ENCODE results near the gene COL17A1. TPM values are rescaled to one million over a fixed set of nuclear protein-coding genes. Genes with fewer than 3 reads are reported as not detected.

Gene COL17A1
- total RNA-seq, 1 donor from 2014 or later, result 4.2 TPM

DNA sequence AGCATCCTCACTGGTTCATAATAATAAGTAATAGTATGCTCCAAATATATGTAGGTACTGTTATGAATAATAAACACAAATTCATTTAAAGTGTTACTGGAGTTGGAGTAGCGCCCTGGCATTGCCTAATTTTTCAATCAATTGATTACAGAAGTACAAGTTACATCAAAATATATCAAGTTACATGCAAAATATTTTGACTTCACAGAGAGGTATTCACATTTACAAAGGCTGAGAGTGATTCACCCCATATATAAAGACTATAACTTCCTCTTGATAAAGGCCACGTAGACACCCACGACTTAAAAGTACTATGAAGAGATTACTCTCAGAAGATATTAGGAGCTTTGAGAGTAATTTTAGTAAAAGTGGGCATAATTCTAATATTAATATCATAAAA lies 13.6 kb upstream of the COL17A1 start:
- no peaks in the 10 kb centered on the region for H3K9me3 Mint-ChIP-seq (ENCODE audit: unreplicated experiment)
- H3K27me3 Mint-ChIP-seq (ENCODE audit: unreplicated experiment), result no peaks in the 10 kb centered on the region
- H3K36me3 Mint-ChIP-seq (ENCODE audit: low read depth, unreplicated experiment), result no peaks in the 10 kb centered on the region
- no peak overlapping the region for H3K27ac Mint-ChIP-seq (ENCODE audit: unreplicated experiment)
- no peak overlapping the region for H3K4me3 Mint-ChIP-seq (ENCODE audit: unreplicated experiment)
- no peak for DNase-seq (ENCODE audit: low spot score)
- no peaks in the 10 kb centered on the region for H3K4me1 Mint-ChIP-seq (ENCODE audit: unreplicated experiment)
- TF ChIP-seq, protein P1, sequence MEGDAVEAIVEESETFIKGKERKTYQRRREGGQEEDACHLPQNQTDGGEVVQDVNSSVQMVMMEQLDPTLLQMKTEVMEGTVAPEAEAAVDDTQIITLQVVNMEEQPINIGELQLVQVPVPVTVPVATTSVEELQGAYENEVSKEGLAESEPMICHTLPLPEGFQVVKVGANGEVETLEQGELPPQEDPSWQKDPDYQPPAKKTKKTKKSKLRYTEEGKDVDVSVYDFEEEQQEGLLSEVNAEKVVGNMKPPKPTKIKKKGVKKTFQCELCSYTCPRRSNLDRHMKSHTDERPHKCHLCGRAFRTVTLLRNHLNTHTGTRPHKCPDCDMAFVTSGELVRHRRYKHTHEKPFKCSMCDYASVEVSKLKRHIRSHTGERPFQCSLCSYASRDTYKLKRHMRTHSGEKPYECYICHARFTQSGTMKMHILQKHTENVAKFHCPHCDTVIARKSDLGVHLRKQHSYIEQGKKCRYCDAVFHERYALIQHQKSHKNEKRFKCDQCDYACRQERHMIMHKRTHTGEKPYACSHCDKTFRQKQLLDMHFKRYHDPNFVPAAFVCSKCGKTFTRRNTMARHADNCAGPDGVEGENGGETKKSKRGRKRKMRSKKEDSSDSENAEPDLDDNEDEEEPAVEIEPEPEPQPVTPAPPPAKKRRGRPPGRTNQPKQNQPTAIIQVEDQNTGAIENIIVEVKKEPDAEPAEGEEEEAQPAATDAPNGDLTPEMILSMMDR (IDR thresholded peaks at IDR 0.05; ENCODE audit: unreplicated experiment), result no peak

DNA sequence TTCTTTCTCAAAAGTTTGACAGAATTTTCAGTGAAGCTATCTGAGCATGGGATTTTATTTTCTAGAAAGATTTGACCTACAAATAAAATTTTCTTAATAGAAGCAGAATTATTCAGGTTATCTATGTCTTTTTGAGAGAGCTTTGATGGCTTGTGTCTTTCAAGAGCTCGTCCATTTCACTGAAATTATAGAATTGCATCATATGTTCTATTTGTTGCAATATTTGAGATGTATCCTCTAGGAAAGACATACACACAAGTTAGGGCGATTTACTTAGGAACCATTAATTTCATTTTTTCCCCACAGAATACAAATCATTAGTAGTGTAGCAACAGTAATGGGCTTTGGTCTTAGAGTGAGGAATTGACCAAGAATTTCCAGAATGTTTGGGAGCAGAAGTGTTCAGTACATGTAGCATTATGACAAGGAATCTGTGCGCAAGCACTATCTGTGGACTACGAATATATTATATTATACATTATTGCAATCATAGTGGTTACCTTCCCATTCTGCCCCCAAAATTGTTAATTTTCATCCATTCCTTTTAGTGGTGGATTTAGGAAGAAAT lies 12.8 kb upstream of the COL17A1 start:
- TF ChIP-seq, protein P1 (IDR thresholded peaks at IDR 0.05; ENCODE audit: unreplicated experiment), result no peak
- H3K27me3 Mint-ChIP-seq (ENCODE audit: unreplicated experiment), result no peaks in the 10 kb centered on the region
- no peak for DNase-seq (ENCODE audit: low spot score)
- H3K4me3 Mint-ChIP-seq (ENCODE audit: unreplicated experiment), result no peak overlapping the region
- no peaks in the 10 kb centered on the region for H3K4me1 Mint-ChIP-seq (ENCODE audit: unreplicated experiment)
- no peak overlapping the region for H3K27ac Mint-ChIP-seq (ENCODE audit: unreplicated experiment)
- no peaks in the 10 kb centered on the region for H3K36me3 Mint-ChIP-seq (ENCODE audit: low read depth, unreplicated experiment)
- no peaks in the 10 kb centered on the region for H3K9me3 Mint-ChIP-seq (ENCODE audit: unreplicated experiment)

DNA sequence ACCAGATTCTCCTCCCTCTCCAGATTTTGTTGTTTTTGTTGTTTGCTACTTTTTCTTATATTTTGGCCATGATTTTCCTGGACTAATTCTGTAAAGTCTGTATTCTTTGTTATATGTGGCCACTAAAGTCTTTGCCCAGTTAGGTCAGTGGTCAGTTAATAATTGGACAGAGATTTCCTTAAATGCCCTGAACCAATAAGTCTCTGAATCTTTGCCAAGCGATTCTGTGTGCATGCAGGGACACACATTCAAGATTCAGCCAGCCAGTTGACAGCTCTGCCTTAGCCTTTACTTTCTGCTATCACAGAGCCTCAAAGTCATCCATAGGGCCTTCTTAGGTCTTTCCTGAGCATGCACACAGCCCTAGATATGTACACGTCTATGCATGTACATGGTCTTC lies 11.0 kb upstream of the COL17A1 start:
- Mint-ChIP-seq H3K27ac (ENCODE audit: unreplicated experiment) (no peak overlapping the region), H3K4me1 (ENCODE audit: unreplicated experiment) (no peaks in the 10 kb centered on the region), H3K27me3 (ENCODE audit: unreplicated experiment) (no peaks in the 10 kb centered on the region), H3K4me3 (ENCODE audit: unreplicated experiment) (no peak overlapping the region), H3K36me3 (ENCODE audit: low read depth, unreplicated experiment) (no peaks in the 10 kb centered on the region), H3K9me3 (ENCODE audit: unreplicated experiment) (no peaks in the 10 kb centered on the region)
- TF ChIP-seq, protein P1 (IDR thresholded peaks at IDR 0.05; ENCODE audit: unreplicated experiment), result no peak
- no peak for DNase-seq (ENCODE audit: low spot score)

DNA sequence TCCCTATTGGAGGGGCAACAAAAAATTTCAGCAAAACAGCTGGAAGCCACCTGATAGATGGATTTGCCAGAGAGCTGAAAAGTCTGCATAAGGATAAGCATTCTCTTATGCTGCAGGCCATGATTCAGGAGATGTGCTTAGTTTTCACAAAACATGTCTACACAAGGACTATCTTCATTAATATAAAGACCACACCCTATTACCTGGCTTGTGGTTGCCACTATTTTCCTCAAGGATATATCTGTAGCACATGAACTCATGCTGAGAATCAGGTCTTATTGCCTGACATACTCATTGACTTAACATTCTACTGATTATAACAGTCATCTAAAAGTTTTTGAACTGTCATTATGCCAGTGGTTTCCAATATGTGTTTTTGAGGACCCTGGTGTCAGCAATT lies 7.1 kb upstream of the COL17A1 start:
- DNase-seq (ENCODE audit: low spot score), result no peak
- Mint-ChIP-seq H3K4me3 (ENCODE audit: unreplicated experiment) (no peak overlapping the region), H3K27ac (ENCODE audit: unreplicated experiment) (no peak overlapping the region), H3K4me1 (ENCODE audit: unreplicated experiment) (no peaks in the 10 kb centered on the region), H3K36me3 (ENCODE audit: low read depth, unreplicated experiment) (no peaks in the 10 kb centered on the region), H3K9me3 (ENCODE audit: unreplicated experiment) (no peaks in the 10 kb centered on the region), H3K27me3 (ENCODE audit: unreplicated experiment) (peaks cover 4% of the 10 kb centered on the region)
- TF ChIP-seq, protein P1 (IDR thresholded peaks at IDR 0.05; ENCODE audit: unreplicated experiment), result no peak

DNA sequence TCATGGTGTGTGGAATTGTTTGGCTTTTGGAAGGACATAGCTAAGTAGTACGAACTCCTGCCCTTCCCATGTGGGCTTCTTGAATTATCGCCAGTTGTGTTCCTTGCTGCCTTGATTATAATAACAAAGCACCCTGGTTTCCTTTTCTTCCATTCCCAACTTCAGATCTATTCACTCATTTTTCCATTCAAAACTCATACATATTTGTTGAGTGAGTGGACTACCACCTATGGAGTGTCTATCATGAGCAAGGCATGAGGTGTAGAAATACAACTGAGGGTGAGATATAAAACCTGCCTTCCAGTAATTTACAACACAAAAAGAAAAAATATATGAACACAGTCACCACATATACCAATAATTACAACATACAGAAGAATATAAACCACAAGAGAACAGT lies 4.9 kb upstream of the COL17A1 start:
- peaks cover 4% of the 10 kb centered on the region for H3K27me3 Mint-ChIP-seq (ENCODE audit: unreplicated experiment)
- H3K27ac Mint-ChIP-seq (ENCODE audit: unreplicated experiment), result no peak overlapping the region
- no peaks in the 10 kb centered on the region for H3K36me3 Mint-ChIP-seq (ENCODE audit: low read depth, unreplicated experiment)
- TF ChIP-seq, protein P1 (IDR thresholded peaks at IDR 0.05; ENCODE audit: unreplicated experiment), result no peak
- no peak for DNase-seq (ENCODE audit: low spot score)
- H3K4me3 Mint-ChIP-seq (ENCODE audit: unreplicated experiment), result no peak overlapping the region
- H3K4me1 Mint-ChIP-seq (ENCODE audit: unreplicated experiment), result peaks cover 9% of the 10 kb centered on the region
- H3K9me3 Mint-ChIP-seq (ENCODE audit: unreplicated experiment), result no peaks in the 10 kb centered on the region
